ENCODE measurements around the gene SLC6A9.

Gene SLC6A9

DNA sequence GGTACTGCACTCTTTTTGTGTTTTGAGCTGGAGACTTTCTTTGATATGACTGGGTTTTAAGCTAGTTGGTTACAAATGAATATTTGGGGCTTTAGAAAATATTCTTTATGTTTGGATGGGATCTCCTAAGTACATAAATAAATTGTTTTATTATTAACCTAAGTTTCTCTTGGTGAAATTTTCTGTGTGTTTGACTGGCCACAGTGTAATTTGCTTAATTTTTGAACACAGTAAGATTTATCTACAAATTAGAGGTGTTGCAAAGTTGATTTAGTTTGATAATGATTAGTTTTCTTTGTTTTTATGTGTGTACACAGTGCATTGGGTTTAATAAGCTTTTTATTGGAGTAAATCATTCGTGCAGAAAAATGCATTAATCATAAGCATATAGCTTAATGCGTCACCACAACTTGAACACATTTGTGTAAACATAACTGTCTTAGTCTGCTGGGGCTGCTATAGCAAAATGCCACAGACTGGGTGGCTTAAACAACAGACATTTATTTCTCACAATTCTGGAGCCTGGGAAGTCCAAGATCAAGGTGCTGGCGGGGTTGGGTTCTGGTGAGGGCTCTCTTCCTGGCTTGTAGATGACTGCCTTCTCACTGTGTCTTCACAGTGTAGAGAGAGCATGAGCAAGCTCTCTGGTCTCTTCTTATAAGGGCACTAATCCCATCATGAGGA, 17.4 kb upstream of the SLC6A9 start:
- no peak for DNase-seq (ENCODE audit: low read depth in 3 of 3, low spot score in 1 of 3)

DNA sequence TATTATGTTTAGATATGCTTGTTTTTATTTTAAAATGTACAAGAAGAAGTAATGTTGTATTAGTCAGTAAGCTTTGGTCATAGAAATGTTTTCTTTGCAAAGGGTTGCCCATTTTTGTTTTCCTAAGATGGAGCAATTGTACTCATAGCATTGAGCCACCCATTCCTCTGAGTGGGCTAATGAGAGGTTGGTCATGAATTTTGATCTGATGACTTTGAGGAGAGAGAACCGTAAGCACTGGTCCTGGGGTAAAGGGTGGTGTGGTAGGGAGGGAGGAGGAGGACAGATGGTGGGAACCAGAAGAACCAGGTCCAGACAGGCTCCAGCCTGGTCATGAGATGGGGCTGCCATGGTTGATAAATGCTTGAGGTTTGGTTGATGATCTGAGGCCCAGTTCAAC, 15.9 kb upstream of the SLC6A9 start:
- DNase-seq (ENCODE audit: low read depth in 3 of 3, low spot score in 1 of 3): no peak

DNA sequence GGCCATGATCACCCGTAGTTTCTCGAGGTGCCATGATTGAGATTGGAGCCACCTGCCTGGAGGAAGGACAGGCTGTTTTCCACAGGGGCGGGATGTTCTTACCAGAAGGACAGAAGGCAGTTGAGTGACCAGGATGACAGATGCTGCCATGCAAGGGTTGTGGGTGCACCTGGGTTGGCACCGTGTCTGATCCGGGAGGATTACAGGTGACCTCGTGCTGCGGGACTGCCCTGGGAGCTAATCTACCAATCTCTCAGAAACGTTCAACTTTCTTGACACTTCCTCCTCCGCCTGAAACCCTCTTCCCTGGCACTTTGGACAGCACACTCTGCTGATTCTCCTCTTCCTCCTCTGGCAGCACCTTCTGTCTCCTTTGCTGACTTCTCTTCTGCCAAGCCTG, 13.8 kb upstream of the SLC6A9 start:
- no peak for DNase-seq (ENCODE audit: low read depth in 3 of 3, low spot score in 1 of 3)

DNA sequence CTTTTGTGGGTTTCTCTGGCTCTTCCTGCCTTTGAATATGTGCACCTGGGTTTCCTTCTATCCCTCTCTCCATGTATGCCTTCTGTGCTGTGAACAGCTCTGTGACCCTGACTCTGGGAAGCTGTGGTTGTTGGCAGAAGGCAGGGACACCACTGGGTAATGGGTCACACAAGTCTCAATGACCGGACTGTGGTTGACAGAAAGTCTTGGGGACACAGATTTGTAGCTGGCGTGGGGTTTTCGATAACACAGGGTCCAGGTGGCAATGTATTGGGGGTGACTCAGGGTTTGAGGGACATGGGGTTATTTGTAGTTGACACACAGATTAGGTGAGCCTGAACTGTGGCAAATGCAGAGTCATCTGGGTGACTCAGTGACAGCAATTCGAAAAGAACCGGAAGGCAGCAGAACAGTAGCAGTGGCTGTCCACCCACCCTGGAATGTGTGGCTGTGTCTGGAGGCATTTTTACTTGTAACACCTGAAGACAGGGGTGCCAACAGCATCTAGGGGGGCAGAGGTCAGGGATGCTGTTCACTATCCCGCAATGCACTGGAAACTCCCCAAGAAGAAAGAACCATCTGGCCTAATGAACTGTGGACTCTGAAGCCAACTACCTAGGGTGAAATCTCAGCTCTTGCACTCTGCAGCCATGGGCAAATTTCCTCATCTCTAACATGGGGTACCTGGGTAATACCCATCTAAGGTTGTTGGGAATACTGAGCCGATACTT, 13.0 kb upstream of the SLC6A9 start:
- no peak for DNase-seq (ENCODE audit: low read depth in 3 of 3, low spot score in 1 of 3)

DNA sequence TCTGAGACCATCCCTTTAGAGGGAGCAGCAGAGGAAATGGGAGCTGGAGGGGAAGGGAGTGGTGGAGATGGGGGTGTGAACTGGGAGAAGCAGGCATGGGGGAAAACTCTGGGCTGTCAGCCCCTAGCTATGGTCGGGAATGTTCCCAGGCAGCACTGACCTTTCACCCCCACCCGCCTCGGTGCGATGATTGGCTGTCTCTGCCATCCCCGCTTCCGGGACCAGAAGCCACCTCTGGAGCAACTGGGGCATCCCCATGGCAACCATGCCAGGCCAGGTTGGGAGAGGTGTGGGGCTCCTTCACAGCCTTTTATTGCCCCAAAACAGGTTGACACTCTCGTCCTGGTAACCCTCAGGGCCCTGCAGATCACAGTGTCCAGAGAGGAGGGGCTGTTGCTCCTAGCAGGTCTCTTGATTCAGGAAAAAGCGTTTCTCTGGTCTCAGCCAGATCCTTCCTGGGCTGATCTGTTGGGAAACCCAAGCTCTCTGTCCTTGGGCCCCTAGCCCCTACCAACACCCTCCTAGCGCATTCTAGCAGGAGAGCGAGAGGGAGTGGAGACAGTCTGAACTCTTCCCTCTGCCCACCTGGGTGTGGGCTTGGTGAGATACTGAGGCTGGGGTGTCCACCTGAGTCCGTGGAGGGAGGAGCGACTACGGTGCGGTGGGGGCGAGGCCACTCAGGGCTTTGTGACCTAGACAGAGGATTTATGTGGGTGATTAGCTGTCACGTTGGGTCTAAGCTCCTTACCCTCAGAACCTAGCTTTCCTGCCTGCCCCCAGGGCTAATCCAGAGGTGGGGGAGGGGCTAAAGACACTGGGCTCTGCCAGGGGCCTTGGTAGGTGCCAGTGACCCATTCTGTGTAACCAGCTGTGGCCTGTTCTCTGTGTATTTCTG, 12.2 kb upstream of the SLC6A9 start:
- DNase-seq (ENCODE audit: low read depth in 3 of 3, low spot score in 1 of 3): no peak

DNA sequence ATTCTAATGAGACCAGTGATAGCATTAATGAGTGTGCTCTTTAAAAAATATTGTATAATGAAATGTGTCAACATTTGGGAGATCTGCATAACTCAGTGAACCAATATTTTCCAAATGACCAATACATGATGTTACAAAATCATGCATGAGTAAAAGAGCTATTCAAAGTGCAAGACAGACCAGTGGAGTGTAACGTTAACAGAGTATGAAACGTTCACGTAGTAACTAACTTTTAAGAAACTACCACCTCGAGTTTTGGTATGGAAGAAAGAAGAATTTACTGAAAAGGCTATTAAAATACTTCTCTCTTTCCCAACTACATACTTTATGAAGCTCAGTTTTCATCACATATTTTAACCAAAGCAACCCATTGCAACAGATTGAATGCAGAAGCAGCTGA, 9.6 kb upstream of the SLC6A9 start:
- DNase-seq (ENCODE audit: low read depth in 3 of 3, low spot score in 1 of 3): no peak

DNA sequence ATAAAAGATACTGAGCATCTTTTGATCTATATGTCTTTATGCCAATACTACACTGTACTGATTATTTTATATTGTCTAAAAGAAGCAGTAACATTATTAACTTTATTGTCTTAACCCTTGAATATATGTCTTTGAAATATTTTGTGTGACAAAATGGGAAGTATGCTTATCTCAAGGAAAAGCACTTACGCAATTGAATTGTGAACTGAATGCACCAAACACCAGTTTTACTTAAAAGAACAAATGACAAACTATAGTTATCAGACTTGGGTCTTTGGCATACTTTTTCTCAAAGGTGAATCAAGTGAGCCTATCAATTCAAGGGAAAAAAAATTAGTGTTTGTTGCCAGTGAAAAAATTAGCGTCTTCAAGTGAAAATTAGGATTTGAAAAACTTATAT, 9.2 kb upstream of the SLC6A9 start:
- no peak for DNase-seq (ENCODE audit: low read depth in 3 of 3, low spot score in 1 of 3)

DNA sequence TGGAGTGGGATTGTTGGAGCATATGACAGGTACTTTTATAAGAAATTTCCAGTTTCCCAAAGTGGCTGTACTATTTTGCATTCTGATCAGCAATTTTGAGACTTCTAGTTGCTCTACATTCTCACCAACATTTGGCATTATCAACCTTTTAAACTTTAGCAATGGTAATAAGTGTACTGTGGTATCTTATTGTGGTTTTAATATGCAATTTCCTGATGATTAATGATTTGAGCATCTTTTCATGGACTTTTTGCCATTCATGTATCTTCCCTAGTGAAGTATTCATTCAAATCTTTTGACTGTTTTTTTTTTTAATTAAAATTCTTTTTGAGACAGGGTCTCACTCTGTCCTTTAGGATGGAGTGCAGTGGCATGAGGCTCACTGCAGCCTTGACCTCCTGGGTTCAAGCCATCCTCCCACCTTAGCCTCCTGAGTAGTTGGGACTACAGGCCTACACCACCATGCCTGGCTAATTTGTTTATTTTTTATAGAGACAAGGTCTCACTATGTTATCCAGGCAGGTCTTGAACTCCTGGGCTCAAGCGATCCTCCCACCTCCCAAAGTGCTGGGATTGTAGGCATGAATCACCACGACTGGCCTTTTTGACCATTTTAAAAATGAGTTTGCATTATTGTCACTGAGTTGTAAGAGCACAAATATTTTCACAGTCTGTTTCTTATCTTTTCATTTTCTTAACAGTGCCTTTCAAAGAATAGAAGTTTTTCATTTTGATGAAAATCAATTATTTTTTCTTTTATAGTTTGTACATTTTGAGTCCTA, 7.8 kb upstream of the SLC6A9 start:
- DNase-seq (ENCODE audit: low read depth in 3 of 3, low spot score in 1 of 3): no peak

DNA sequence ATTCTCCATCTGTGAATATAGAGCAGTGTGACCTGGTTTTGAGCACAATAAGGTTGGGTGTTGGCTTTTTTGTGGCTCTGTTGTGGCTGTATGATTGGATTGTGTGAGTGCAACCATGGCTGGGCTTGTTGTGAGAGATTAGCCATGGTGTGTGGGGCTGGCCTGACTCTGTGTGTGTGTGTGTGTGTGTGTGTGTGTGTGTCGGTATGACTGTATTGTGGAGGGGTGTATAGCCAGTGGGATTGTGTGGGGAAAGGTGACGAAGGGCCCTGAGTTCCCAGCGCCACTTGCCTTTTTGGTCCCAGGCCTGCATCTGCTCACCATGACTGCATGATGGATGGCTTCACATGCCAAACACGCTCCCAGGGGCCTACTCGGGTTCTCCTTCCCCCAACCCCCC, 5.9 kb upstream of the SLC6A9 start:
- DNase-seq (ENCODE audit: low read depth in 3 of 3, low spot score in 1 of 3): no peak

DNA sequence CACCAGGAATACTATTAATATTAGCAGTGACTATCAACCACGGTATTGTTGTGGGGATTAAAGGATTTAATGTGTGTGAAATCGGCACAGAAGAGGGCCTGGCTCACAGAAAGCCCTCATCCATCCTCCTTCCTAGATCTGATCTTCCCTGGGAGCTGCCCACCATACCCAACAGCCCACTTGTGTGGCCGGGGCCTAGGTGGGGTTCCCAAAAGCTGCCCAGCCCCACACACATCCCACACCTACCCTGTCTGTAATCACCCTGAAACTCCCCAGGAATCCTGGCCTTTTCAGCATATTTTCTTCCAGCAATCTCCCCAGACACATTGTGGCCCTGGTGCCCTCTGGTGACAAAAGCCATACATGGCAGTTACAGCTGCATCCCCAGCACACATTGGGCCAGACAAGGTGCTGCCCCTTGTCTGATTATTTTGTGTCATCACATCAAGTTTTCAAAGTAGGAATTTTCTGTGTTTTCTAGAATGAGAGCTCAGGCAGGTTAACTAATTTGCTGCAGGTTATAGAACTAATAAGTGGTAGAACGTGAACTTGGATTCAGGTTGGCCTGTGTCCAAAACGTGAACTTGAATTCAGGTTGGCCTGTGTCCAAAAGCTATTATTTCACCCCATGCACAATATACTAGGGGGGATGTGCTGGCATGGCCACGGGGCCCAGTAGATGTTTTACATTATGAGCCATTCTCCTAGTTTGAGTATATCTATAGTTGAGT, 5.3 kb upstream of the SLC6A9 start:
- DNase-seq (ENCODE audit: low read depth in 3 of 3, low spot score in 1 of 3): peak; percentile 16 to 49 (median 32)

DNA sequence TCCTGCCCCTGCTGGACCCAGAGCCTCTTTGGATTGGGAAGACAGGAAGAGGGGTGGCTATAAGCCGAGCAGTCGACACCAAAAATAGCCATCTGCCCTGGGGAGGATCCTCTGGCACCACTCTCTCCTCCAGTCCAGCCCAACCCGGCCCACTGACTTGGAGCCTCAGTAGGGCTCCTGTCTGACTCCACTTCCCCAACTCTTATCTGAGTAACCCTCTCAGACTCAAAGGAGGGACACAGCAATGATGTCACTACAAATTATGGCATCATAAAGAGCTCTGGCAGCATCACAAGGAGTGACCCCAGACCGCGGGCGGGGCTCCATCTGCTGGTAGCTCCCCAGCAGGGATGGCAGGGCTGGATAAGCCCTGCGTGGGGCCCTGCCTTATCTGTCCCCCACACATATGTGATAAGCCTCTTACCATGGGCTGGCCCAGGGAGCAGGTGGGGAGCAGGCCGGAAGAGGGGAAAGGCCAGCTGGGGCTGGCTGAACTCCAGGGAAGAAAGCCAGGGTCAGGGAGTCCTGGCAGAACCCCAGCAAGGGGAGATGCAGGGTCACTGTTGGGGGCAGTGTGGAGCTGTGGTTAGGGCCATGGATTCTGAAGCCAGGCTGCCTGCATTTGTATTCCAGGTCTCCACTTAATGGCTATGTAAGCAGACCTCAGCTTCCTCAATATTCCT, 4.6 kb upstream of the SLC6A9 start:
- no peak for DNase-seq (ENCODE audit: low read depth in 3 of 3, low spot score in 1 of 3)

DNA sequence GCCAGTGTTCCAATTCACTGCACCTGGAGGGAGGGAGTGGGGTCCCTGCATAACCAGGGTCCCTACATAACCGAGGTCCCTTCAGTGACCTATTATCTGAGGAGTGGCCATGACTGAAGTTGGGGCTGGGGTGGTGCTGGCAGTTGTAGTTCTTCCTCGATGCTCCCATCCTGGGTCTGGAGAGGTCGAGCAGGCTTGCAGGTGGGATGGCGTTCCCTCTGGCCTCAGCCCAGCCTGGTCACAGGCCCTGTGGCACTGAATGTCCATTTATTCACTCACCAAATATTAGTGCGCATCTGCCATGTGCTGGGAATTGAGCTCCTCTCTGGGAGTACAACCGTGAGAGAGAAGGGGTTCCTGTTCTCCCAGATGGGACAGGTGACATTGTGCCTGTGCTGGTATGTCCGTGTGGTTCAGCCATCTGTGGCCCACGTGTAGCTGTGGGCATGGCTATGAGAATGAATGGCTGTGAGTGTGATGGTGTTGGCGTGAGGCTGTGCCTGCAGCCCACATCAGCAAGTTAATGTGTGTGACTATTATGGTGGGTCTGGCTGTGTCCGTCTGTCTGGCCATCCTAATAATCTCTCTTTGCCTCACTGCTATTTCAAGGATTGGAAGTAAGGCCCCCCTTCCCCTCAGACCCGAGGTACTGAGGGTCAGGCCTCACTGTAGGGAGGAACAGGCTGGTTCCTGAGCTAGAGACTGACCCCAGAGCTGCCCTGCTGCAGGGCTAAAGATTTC, 3.9 kb upstream of the SLC6A9 start:
- no peak for DNase-seq (ENCODE audit: low read depth in 3 of 3, low spot score in 1 of 3)

DNA sequence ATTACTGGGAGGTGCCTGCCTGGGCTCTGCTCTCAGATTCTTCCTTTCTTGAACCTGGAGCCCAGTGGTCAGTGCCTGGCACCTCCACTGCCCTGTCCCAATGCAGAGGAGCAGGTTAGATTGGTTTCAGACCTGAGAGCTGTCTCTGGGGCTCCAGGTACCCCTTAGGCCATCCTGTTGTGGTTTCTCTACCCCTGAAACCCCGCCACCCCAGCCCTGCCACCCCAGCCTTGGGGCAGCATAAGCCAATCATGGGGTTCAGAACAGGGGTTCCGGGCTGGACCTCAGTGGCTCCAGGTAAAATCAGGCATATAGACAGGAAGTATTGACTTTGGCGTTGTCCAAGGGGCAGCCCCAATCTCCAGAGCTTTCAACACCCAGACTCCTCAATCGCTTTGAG, 3.2 kb upstream of the SLC6A9 start:
- DNase-seq (ENCODE audit: low read depth in 3 of 3, low spot score in 1 of 3): no peak

DNA sequence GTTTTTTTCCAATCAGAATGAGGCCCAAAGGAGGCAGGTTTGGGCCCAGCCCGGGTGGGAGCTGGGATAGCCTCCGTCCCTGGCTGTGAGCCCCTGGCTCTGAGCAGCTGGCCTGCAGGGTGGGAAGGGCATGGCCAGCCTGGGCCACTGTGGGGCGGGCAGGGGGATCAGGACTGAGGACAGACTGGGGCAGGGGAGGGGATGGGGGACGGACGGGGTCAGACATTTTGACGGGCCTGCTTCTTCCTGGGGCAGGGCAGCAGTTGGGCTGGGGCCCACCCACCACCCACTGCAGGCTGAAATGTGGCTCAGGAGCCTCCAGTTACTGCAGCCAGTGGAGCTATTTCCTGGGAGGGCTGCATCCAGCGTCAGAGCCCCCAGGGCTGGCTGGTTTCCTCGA, 2.5 kb upstream of the SLC6A9 start:
- no peak for DNase-seq (ENCODE audit: low read depth in 3 of 3, low spot score in 1 of 3)

DNA sequence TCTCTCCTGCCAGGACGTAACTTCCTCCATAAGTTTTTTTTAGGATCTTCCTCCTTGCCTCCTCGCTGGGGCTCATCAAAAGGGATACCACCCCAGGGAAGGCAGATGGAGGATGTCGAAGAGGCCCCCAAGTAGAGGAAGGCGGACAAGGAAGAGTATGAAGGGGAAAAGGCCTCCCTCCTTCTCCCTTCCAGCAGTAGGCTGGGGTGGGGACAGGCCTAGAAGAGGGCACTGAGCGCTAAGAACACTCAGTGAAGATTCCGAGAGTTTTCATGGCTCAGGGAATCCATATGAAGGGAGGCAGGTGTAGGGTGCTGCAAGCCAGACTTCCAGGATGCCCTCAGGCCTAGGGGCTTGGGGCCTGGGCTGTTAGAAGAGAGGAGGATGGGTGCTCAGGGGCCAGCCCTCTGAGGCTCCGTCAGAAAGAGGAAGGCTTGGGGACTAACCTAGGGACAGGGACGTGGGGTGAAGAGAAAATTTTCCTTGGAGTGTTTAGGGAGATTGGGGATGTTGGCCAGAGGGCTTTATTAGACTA, 1.8 kb upstream of the SLC6A9 start:
- DNase-seq (ENCODE audit: low read depth in 3 of 3, low spot score in 1 of 3): no peak

DNA sequence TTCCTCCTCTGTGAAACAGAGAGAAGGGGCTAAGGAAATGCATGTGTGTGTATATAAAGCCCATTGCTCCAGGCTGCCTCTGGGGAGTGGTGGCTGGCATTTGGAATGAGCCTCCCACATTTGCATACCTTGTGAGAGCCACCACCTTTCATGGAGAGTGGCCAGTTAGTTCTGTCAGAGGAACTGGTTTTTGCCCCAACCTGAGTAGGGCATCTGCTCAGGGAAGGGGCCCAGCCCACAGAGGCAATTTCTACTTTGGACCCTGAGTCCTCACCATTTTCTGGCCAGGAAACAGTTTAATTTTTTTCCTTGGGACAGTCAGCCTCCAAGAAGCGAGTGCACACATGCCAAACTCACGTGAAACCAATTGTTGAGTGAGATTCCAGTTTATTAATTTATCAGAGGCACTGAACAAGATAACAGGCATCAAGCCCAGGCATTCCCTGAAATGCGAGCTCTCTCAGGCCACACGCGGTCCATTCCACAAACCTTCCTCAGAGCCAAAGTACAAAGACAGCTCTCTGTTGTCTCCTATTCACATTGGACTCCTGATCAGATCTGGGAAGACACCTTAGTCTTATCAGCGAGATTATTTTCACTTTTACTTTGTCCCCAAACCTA, 1.0 kb upstream of the SLC6A9 start:
- DNase-seq (ENCODE audit: low read depth in 3 of 3, low spot score in 1 of 3): no peak

DNA sequence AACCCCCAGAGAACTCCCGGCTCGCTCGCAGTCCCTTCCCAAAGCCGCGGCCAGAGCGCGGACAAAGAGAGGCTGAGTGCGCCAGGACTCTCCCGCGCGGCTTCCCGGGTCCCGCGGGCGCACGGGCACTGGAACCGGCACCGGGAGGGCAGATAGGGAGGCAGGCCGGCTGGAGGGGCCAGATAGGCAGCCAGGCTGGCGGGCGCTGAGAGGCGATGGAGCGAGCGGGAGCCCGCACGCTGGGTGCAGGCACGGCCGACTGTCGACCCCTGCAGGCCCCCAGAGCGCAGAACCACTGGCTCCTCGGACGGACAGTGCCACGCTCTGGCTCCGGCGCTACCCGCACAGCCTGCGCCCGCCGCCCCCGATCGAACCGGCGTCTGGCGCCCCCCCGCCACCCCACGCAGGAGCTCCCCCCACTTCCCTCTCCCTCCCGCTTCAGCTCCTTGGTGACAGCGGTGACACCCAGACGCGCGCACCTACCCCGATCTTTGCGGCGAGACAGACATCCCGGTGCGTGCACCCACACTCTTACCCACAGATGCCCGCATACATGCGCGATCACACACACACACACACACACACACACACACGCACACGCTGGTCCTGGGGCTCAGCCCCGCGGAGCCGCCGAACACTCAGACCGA, 534 bp downstream of the SLC6A9 start:
- peak in 2 of 3 donors; percentile 26 to 36 for DNase-seq (ENCODE audit: low read depth in 3 of 3, low spot score in 1 of 3)
